ENCODE measurements around the gene POLR2J.
"Not testable (repeated sequence)": the region's sequence is repeated elsewhere in the genome, so short reads cannot be mapped to it uniquely, and the experiment has no call there.

The POLR2J gene

DNA sequence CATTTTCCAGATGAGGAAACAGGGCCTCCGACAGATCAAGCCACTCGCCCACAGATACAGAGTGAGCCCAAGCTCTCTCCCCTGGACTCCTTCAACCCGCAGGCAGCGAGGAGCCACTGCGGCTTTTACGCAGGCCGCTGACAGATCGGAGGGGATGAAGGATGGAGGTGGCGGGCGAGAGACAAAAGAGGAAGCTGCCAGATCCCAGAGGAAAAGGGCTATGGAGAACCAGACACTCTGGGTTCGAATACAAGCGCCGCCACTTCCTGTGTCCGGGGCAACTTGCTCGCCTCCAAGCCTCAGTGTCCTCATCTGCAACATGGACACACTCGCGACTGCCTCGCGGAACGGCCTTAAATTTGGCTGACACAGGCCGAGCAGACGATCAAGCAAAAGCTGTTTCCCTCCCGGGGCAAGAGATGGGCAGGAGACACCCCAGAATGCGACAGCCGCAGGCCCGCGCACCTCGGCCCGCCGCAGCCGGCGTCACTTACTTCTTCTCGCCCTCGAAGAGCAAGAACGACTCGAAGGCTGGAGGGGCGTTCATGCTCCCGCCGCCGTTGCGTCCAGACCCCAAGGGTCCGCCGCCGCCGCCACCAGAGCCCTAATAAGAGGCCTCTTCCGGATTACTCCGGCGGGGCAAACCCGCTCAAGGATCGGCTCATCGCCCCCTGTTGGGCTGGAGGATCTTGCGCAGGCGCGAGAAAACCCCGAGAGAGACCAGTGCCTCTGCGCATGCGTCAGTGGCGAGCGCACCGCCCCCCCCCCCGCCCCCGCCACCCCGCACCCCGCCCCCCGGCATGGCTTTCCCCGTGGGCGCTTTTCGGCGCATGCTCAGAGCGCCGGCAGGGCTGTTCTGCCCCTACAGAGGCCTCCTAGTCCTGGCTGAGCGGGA, at the start of gene POLR2J:
POLR2J (minus strand) TSS at position 609 of the 895 bp plus-strand sequence; CDS start at position 547, 62 bp downstream.
- not testable (repeated sequence) for DNase-seq

DNA sequence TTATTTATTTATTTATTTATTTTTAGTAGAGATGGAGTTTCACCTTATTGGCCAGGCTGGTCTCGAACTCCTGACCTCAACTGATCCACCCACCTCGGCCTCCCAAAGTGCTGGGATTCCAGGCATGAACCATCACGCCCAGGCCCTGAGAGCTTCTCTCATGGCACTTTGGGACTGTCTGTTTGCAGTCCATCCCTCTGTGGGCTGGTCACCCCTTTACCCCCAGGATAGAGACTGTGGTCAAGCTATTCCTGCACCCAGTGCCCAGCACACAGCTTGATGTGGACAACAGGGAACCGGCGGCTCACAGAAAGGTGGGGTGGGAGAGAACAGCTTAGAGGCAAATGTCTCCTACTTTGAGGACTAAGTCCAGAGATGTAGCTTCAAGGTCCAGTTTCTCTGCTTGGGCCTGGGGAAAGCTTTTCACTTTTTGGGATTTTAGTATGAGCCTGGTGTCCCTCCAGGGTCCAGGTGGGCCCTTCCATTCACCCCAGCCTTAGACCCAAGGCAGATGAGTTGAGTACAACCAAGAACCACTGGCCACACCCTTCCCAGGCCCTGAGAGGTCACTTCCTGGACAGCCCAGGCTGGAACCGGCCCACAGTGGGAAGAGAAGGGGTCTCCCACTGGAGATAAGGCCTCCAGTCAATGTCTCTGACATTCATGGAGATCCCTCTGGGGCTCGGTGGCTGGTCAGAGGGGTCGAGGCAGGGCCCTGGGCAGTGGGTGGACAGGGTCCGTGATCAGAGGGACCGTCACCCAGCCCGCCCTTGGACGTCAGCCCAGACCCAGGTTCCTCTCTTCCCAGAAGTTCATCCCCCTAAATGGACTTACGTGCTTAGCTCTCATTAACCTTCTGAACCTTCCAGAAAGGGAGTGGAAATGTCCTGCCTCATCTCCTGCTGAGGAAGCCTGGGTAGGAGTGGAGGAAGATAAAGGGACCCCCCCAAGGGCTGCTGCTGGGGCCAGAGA, 49.4 kb upstream of the POLR2J start:
- DNase-seq: not testable (repeated sequence)

DNA sequence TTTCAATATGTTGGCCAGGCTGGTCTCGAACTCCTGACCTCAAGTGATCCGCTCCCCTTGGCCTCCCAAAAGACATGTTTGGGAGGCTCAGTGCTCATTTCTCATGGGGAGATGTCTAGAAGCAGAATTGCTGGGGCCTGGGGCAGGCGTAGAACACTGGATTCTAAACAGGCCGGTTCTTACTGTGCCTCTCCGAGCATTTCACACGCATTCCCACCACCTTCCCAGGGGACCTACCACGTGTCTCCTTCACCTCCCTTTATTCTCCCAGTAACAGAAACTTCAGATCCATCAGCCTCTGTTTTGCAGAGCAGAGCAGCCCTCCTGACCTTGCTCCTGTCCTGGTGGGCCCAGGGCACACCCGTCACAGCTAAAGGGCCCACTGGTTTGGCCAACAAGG, 48.5 kb upstream of the POLR2J start:
- not testable (repeated sequence) for DNase-seq

DNA sequence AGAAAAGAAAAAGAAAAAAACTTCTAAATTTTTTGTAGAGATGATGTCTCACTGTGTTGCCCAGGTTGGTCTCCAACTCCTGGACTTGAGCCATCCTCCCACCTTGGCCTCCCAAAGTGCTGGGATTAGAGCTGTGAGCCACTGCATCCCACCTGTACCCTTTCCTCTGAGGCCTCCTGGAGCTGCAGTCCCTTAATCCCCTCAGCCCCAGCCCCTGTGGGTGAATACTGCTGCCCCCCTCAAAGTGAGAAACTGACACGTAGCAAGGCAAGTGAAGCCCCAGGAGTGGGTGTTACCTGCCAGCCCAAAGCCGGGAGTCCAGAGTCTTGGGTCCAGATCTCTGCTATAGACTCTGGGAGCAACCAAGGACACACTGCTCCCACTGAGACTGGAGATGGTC, 46.1 kb upstream of the POLR2J start:
- DNase-seq: not testable (repeated sequence)

DNA sequence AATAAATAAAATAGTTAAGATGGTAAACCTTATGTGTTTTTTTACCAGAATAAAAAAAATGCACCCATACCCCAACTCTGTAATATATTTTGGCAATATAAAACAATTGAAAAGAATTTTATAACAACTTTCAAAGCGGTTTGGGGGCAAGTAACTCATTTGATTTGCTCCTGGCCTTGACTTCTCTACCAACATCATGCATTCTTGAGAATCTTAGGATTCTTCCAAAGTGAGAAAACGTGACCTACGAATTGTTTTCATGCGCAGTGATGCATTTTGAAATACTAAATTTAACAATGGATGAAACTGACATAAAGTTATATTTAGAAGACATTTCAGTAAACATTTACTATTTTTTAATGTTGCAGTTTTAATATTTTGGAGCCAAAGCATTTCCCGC, 42.1 kb upstream of the POLR2J start:
- DNase-seq: not testable (repeated sequence)

DNA sequence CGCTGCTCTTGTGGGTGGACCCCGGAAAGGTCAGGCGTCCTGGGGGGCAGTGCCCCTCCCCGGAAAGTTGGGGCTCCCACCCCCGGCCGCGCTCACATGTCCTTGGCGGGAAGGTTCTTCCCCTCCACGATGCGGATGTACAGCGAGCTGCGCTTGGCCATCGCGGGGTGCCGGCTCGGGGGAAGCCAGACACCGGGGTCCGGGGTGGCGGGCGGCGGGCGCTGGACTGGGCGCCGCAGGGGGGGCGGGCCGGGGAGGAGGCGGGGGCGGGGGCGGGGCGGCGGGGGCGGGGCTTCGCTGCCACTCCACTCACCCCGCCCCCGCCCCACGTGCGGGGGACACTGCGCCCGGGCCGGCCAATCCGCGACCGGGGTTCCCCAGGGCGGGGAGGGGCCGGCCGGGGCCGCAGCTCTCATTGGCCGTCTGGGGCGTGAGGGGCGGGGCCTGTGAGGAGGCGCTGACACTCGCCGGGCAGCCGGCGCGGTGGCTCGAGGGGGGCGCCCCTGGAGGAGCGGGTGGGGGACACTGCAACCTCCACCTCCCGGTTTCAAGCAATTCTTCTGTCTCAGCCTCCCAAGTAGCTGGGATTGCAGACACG, 38.9 kb upstream of the POLR2J start, which contains the start of gene RASA4B:
RASA4B (minus strand) TSS at position 228 of the 598 bp plus-strand sequence; CDS start at position 161, 67 bp downstream.
- DNase-seq: not testable (repeated sequence)

DNA sequence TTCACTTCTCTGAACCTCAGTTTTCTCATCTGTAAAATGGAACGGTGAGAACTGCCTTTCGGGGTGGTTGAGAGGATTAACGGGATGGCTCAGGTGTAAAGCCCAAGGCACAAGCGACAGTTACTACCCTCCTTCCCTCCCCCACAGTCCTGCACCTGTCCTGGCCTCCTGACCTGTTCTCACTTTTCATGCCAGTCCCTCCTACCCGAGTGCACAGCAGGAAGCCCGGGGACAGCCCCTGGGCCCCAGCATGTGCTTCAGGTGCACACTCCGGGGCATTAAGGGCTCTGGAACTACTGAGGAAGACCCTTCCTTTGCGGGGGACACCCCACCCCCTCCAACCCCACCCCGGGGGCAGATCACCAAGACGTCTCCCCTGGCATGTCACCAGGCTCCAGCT, 38.2 kb upstream of the POLR2J start:
- DNase-seq: not testable (repeated sequence)

DNA sequence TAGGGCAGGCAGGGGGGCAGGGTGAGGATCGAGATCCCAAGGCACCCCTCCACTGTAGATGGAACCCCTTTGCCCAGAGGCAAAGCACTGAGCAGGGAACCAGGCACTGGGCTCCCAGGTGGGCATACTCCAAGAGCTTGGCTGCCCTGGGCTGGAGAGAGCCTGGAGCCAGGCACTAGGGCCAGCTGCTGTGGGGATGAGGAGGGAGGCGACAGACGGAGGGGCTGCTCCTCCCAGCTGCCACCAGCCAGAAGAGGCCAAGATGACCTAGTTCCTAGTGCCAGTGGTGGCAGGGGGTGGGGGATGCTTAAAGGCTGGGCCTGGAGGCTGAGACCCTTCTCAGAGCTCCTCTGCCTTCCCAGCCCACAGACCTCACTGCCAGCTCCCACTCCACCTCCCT, 37.2 kb upstream of the POLR2J start:
- not testable (repeated sequence) for DNase-seq

DNA sequence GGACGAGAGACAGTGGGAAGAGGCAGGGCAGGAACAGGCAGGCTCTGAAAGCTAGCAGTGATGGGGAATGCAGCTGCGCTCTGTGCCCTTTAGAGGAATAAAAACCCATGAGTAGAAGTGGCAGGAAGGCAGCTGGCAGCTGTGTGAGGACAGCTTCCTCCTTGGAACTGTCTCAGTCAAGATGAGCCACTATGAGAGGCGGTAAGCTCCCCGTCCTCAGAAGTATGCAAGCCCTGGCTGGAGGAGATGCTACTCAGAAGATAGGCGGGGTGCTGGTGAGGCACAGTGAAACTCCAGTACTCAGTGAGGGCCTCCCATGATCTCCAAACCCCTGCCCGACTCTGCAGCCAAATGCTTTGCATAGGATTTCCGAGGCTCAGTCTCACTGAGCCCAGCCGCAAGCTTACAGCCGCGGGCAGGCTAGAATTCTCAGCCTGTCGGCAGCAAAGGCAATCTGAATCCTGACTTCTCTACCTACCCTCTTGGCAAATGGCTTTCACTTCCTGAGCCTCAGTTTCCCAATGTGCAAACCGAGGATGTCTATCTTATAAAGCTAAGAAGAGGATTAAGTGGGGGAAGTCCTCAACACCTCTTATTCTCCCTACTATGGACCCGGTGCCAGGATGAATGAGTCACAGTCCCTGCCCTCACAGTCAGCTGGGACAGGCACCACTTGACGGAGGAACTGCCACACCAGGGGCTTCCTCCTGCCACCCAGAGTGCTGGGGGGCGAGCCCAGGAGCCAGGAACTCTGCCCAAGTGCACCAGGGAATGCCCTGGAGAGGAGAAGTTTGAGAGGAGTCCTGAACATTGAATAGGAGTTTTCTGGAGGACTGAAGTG, 36.4 kb upstream of the POLR2J start:
- not testable (repeated sequence) for DNase-seq

DNA sequence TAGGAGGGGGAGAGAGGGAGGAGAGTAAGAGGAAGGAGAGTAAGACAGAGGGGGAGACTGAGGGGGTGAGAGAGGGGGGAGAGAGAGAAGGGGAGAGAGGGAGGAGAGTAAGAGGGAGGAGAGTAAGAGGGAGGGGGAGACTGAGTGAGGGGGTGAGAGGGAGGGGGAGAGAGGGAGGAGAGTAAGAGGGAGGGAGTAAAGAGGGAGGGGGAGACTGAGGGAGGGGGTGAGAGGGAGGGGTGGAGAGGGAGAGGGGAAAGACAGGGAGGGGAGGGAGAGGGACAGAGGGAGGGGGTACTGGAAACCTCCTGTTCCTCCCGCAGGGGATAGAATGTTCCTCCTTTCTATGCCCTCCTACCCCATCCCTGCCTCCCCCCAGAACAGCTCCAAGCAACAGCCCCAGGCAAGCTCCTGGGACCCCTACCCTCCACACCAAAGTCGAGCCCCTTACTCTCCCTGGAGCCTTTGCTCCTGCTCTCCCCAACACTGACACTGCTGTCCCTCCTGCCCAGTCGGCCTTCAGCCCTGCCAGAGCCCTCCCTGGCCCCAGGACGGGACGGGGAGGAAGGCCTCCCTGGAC, 34.0 kb upstream of the POLR2J start:
- not testable (repeated sequence) for DNase-seq

DNA sequence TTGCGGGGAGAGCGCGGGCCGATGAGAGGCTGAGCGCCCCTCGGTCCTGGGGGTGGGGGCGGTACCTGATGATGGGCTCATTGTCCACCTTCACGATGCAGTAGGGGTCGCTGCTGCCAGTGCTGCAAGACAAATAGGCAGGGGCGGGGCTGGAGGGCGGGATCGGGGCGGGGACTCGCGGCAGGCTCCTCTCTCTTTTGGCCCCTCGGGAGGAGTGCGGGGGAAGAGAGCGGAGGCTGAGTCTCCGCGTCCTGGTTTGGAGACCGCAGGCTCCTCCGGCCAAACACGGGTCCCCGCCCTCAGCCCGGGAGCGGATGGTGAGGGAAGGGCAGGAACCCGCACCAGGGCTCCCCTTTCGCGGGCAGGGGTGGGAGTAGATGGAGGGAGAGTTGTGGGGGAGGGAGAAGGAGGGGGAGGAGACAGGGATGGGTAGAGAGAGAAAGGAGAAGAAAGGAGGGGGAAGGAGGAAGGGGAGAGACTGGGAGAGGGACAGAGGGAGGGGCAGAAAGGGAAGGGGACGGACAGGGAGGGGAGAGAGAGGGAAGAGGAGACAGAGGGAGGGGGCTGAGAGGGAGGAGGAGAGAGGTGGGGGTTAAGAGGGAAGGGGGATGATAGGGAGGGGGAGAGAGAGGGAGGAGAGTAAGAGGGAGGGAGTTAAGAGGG, 33.3 kb upstream of the POLR2J start:
- DNase-seq: not testable (repeated sequence)

DNA sequence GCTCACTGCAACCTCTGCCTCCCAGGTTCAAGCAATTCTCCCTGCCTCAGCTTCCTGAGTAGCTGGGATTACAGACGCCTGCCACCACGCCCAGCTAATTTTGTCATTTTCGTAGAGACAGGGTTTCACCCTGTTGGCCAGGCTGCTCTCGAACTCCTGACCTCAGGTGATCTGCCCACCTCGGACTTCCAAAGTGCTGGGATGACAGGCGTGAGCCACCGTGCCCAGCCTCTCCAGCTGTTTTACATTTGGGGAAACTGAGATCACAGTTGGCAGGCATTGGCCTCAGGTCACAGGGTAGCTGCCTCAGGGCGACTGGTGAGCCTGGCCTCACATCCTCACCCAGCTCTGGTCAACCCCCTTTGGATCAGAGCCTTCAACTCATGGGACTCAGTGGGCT, 31.9 kb upstream of the POLR2J start:
- not testable (repeated sequence) for DNase-seq

DNA sequence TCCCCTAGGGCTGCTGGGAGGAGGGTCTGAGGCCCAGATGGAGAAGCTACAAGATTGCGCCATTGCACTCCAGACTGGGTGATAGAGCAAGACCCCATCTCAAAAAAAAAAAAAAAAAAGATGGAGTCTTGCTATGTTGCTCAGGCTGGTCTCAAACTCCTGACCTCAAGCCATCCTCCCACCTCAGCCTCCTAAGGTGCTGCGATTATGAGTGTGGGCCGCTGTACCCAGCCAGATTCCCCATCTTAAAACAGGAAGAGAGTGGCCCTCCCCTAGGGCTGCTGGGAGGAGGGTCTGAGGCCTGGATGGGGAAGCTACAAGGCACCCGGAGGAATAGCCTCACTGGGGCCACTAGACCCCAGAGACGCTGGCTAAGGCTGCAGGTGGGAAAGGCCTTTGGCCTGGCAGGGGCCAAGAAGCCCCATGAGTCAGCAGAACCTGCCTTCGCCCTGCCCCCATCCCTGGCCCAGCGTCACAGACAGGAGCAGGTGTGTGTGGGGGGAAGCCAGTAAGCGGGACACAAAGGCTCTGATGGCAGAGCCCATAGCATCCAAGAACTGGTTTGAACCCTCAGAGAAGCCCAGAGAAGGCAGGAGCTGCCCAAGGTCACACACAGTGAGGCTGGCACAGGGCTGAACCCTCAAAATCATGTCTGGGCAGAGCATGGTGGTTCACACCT, 28.8 kb upstream of the POLR2J start:
- not testable (repeated sequence) for DNase-seq

DNA sequence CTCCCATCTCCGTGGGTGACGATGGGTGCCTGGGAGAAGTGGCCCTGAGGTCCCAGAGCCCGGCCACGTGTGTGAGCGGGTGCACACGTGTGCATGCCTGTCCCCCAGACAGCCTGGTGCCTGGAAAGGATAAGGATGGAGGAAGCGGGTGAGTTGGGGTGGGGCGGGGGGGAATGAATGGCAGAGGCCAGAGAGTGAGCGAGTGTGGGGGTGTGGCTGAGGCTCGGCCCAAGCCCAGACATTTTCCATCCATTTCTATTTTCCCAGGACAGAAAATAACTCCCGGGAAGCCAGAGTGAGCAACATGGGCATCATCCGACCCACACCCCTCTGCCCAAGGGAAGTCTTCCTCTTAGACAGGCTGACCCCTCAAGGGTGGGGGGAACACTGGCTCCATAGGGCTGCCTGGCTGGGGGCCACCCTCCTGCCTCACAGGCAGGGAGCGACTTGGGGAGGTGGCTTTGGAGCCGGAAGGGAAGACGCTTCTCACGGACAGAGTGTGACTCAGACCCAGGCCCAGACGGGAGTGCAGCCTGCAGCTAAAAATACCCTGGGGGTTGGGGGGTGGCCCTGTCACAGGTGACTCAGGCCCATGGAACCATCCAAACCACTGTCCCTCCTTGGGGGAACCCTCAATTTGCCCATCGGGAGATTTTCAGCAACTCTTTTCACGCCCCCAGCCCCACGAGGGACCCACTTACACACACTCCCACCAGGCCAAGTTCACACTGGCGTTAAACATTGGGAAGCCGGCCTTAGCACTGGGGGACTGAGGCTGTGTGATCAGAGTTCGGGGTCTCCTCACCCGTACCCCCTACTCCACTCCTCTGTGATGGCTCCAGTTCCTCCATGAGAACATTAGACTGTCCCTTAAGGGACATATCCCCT, 26.8 kb upstream of the POLR2J start:
- not testable (repeated sequence) for DNase-seq

DNA sequence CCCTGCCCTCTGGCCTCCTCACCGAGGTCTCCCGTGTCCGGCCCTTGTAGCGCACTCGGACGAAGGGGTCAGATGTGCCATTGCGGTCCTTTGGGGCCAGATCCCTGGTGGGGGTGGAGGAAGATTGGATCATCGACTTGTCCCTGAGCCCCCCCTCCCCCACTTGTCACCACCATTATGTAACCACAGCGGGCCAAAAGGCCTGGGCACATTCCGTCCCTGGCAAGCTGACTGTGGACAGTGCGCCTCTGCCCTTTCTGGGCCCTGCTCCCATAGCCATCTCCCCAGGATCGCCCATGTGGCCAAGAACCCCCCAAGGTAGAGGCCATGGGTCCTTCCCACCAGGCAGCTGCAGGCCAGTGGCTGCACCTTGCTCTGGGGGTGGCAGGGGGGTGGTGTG, 24.4 kb upstream of the POLR2J start:
- DNase-seq: not testable (repeated sequence)

DNA sequence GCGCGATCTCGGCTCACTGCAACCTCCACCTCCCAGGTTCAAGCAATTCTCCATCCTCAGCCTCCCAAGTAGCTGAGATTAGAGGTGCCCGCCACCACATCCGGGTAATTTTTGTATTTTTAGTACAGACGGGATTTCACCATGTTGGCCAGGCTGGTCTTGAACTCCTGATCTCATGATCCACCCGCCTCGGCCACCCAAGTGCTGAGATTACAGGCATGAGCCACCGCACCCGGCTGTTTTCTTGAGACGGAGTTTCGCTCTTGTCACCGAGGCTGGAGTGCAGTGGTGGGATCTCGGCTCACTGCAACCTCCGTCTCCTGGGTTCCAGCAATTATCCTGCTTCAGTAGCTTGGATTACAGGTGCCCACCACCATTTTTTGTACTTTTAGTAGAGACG, 19.6 kb upstream of the POLR2J start:
- DNase-seq: not testable (repeated sequence)

DNA sequence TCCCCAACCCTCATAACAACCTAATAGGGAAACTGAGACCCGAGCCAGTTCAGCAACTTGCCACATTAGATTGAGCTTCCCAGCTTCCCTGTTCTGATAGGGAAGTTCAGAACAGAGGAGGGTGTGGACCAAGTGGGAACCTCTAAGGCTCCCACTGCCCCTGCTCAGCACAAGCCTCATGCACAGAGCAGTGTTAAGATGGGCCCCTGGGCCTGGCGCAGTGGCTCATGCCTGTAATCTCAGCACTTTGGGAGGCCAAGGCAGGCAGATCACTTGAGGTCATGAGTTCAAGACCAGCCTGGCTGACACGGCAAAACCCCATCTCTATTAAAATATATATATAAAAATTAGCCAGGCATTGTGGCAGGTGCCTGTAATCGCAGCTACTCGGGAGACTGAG, 18.6 kb upstream of the POLR2J start:
- DNase-seq: not testable (repeated sequence)

DNA sequence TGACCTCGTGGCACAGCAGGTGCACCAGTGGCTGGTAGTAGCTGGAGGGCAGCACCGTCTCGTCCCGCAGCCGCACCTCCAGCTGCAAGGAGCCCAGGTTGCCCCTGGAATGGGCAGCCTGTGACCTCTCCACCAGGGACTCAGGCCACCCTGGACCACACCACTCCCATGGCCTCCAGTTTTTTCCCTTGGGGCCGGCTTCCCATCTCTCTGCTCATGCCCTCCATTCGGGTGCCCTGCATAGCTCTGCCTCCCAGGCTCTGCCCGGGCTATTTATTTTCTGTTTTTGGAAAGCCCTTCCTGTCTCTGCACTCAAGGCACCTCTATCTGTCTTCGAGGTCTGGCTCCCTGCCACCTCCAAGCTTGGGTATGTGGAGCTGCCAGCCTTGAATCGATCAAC, 18.1 kb upstream of the POLR2J start:
- DNase-seq: not testable (repeated sequence)

Measured in NCI-H146 (cell line).